GM21526 (cell line): ENCODE data around the gene HP.
"Not testable (repeated sequence)": the region's sequence is repeated elsewhere in the genome, so short reads cannot be mapped to it uniquely, and the experiment has no call there.

Experiments
- ATAC-seq: cut with Tn5 transposase; IDR thresholded peaks from one replicate; pipeline ENCODE4 v1.9.1; 2021; ENCODE audit warnings: moderate library complexity; ENCODE audit not compliant: unreplicated experiment, low FRiP score

Gene HP

GRCh38 chr16:72042157-72042660, 12.1 kb upstream of the HP start:
- ATAC-seq: no peak

- ATAC-seq: no peak
Observed at GRCh38 chr16:72043058-72043457, 11.2 kb upstream of the HP start.

- no peak for ATAC-seq
Observed at GRCh38 chr16:72043539-72043938, 10.8 kb upstream of the HP start.

GRCh38 chr16:72044296-72044695, 10.0 kb upstream of the HP start:
- ATAC-seq: no peak

- no peak for ATAC-seq
Observed at GRCh38 chr16:72044825-72045359, 9.4 kb upstream of the HP start.

GRCh38 chr16:72049110-72049509, 5.2 kb upstream of the HP start:
- no peak for ATAC-seq

GRCh38 chr16:72050769-72051464, 3.4 kb upstream of the HP start:
- no peak for ATAC-seq

- no peak for ATAC-seq
Observed at GRCh38 chr16:72051818-72052217, 2.5 kb upstream of the HP start.

- ATAC-seq: no peak
Observed at GRCh38 chr16:72055911-72056310, 1.6 kb downstream of the HP start.

- ATAC-seq: not testable (repeated sequence)
Observed at GRCh38 chr16:72057313-72057712, 3.0 kb downstream of the HP start.

- ATAC-seq: not testable (repeated sequence)
Observed at GRCh38 chr16:72059060-72059459, 4.8 kb downstream of the HP start.

GRCh38 chr16:72060405-72060804, 6.1 kb downstream of the HP start:
- ATAC-seq: no peak

- ATAC-seq: no peak
Observed at GRCh38 chr16:72061564-72061963, 7.3 kb downstream of the HP start.

GRCh38 chr16:72064361-72064894, 10.1 kb downstream of the HP start:
- ATAC-seq: no peak

- no peak for ATAC-seq
Observed at GRCh38 chr16:72066747-72067146, 12.4 kb downstream of the HP start.

- no peak for ATAC-seq
Observed at GRCh38 chr16:72068930-72069329, 14.6 kb downstream of the HP start.

GRCh38 chr16:72072514-72073342, 18.4 kb downstream of the HP start:
- ATAC-seq: no peak

GRCh38 chr16:72073560-72074230, 19.4 kb downstream of the HP start:
- no peak for ATAC-seq

GRCh38 chr16:72075067-72075466, 20.8 kb downstream of the HP start:
- ATAC-seq: not testable (repeated sequence)

- not testable (repeated sequence) for ATAC-seq
Observed at GRCh38 chr16:72076991-72077706, 22.8 kb downstream of the HP start.
